ENCODE measurements around the gene VPS33B.
A peak's percentile ranks its signal among the peaks of the same experiment; 100 is the strongest.

VPS33B gene

GRCh38 chr15:91039996-91040395 lies 17.6 kb upstream of the VPS33B start:
- in situ Hi-C loops (cut with HindIII; ENCODE audit: low sequenced_read_pairs): no loop called here

DNA sequence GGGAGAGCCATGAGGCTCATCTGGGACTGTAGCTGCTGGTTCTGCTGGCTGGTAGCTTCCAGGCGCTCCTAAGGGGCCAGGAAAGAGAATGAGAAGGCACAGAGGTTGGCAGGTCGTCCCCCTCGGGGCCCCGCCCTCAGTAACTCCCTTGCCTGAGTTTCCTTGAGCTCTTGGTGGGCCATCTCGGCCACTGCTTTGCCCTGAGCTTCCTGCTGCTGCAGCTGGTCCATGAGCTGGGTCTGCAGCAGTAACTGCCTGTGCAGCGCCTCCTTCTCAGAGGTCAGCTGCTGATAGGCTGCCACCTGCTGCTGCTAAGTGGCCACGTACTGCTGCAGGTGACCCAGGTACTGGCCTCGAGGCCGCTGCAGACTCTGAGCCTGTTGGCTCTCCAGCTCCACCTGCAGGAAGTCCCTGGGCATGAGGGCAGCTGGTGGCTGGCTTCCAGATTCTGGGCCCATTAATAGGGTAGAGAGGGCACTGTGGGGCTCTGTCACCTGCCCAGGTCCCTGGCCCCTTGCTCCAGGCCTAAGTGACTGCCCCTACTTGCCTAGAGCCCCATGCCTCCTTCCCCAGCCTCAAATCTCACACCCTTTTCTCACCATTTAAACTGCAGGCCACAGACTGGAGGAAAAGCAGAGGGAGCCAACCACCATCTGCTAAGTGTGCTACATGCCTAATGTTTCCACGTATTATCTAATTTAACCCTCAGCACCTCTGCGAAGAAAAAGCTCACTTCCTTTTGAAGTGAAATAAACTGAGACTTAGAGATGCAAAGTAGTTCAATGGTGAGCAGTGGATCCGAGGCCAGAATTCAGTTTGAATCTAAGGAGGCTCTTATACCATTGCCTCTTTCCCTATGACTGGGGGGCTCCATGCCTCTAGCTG lies 10.8 kb upstream of the VPS33B start:
- no peak overlapping the region for H3K4me3 ChIP-seq (ENCODE audit: low read depth, low read length)
- TF ChIP-seq, protein P1, sequence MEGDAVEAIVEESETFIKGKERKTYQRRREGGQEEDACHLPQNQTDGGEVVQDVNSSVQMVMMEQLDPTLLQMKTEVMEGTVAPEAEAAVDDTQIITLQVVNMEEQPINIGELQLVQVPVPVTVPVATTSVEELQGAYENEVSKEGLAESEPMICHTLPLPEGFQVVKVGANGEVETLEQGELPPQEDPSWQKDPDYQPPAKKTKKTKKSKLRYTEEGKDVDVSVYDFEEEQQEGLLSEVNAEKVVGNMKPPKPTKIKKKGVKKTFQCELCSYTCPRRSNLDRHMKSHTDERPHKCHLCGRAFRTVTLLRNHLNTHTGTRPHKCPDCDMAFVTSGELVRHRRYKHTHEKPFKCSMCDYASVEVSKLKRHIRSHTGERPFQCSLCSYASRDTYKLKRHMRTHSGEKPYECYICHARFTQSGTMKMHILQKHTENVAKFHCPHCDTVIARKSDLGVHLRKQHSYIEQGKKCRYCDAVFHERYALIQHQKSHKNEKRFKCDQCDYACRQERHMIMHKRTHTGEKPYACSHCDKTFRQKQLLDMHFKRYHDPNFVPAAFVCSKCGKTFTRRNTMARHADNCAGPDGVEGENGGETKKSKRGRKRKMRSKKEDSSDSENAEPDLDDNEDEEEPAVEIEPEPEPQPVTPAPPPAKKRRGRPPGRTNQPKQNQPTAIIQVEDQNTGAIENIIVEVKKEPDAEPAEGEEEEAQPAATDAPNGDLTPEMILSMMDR (IDR thresholded peaks at IDR 0.05; ENCODE audit: low read depth, low read length): peak; percentile 72
- no peak for DNase-seq (ENCODE audit: low read depth, low spot score)
- in situ Hi-C loops (cut with HindIII; ENCODE audit: low sequenced_read_pairs): no loop called here

More at GRCh38 chr15:91039996-91040395, 17.6 kb upstream of the VPS33B start:
- TF ChIP-seq, protein P1 (IDR thresholded peaks at IDR 0.05; ENCODE audit: low read depth, low read length): no peak
- no peak for DNase-seq (ENCODE audit: low read depth, low spot score)
- H3K4me3 ChIP-seq (ENCODE audit: low read depth, low read length): no peak overlapping the region

GRCh38 chr15:91031796-91032195 lies 9.4 kb upstream of the VPS33B start:
- TF ChIP-seq, protein P1 (IDR thresholded peaks at IDR 0.05; ENCODE audit: low read depth, low read length): no peak
- in situ Hi-C loops (cut with HindIII; ENCODE audit: low sequenced_read_pairs): no loop called here
- no peak for DNase-seq (ENCODE audit: low read depth, low spot score)
- no peak overlapping the region for H3K4me3 ChIP-seq (ENCODE audit: low read depth, low read length)

- no peak overlapping the region for H3K4me3 ChIP-seq (ENCODE audit: low read depth, low read length)
- in situ Hi-C loops (cut with HindIII; ENCODE audit: low sequenced_read_pairs): no loop called here
- TF ChIP-seq, protein P1 (IDR thresholded peaks at IDR 0.05; ENCODE audit: low read depth, low read length): no peak
- DNase-seq (ENCODE audit: low read depth, low spot score): no peak
Observed at GRCh38 chr15:91027677-91028076, 5.3 kb upstream of the VPS33B start.

GRCh38 chr15:91023720-91024119 lies 1.3 kb upstream of the VPS33B start:
- H3K4me3 ChIP-seq (ENCODE audit: low read depth, low read length): no peak overlapping the region
- no peak for DNase-seq (ENCODE audit: low read depth, low spot score)
- in situ Hi-C loops (cut with HindIII; ENCODE audit: low sequenced_read_pairs): no loop called here
- TF ChIP-seq, protein P1 (IDR thresholded peaks at IDR 0.05; ENCODE audit: low read depth, low read length): no peak

DNA sequence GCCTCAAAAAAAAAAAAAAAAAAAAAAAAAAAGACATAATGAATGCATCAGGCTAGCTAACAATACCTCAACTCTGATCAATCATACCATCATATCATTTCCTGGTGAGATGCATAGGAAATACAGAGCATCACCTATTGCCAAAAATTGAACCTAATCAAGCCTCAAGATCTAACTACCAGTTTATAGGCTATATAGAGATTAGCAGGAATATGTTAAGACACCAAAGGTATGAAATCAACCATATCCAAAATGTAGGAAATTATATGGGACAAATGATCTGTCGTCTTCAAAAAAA lies 387 bp upstream of the VPS33B start:
- H3K4me3 ChIP-seq (ENCODE audit: low read depth, low read length): peak overlapping the region; percentile 99
- TF ChIP-seq, protein P1 (IDR thresholded peaks at IDR 0.05; ENCODE audit: low read depth, low read length): no peak
- in situ Hi-C loops (cut with HindIII; ENCODE audit: low sequenced_read_pairs): no loop called here
- no peak for DNase-seq (ENCODE audit: low read depth, low spot score)
